Measurements from ENCODE around the gene ONECUT3. TPM values are rescaled to one million over a fixed set of nuclear protein-coding genes. Genes with fewer than 3 reads are reported as not detected.

ONECUT3 gene
- total and polyA plus RNA-seq, 11 donors, result not detected

DNA sequence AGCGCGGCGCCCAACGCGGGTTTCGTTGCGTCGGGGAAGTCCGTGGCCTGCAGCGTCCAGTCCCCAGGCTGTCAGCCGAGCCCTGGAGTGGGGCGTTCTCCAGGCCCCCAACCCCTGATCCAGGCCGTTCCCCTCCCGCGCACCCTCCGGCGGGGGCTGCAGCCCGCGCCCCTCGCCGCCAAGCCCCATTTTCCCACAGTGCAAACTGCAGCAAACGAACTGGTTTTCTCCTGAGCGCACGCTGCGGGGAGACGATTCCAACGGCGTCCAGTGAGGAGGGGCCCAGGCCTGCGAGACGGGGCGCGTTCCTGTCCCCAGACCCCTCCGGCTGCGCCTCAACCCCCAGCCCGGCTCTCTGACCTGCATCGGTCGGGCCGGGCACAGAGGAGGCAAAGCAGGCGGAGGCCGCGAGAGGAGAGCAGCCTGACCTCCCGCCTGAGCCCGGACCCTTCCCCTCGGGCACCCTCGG, 4.4 kb upstream of the ONECUT3 start:
- intact Hi-C loops (cut with DNase I), result no loop called here
- H3K4me3 ChIP-seq, result peak overlapping the region in 2 of 12 donors; percentile 2 to 5
- no peak for TF ChIP-seq POLR2A (IDR thresholded peaks at IDR 0.05)
- TF ChIP-seq, protein P1, sequence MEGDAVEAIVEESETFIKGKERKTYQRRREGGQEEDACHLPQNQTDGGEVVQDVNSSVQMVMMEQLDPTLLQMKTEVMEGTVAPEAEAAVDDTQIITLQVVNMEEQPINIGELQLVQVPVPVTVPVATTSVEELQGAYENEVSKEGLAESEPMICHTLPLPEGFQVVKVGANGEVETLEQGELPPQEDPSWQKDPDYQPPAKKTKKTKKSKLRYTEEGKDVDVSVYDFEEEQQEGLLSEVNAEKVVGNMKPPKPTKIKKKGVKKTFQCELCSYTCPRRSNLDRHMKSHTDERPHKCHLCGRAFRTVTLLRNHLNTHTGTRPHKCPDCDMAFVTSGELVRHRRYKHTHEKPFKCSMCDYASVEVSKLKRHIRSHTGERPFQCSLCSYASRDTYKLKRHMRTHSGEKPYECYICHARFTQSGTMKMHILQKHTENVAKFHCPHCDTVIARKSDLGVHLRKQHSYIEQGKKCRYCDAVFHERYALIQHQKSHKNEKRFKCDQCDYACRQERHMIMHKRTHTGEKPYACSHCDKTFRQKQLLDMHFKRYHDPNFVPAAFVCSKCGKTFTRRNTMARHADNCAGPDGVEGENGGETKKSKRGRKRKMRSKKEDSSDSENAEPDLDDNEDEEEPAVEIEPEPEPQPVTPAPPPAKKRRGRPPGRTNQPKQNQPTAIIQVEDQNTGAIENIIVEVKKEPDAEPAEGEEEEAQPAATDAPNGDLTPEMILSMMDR (IDR thresholded peaks at IDR 0.05), result no peak
- ATAC-seq (no peak), DNase-seq (no peak)
- no peaks in the 10 kb centered on the region for H3K36me3 ChIP-seq
- no peak overlapping the region for H3K27ac ChIP-seq
- peaks cover 3 to 38% (median 15%) of the 10 kb centered on the region in 12 donors for H3K4me1 ChIP-seq
- no peaks in the 10 kb centered on the region for H3K9me3 ChIP-seq
- H3K27me3 ChIP-seq, result peaks cover 60 to 91% (median 84%) of the 10 kb centered on the region in 9 donors
- 1 to 3% (median 1%) methylated on average over 18 to 45 of the region's 45 CpGs for WGBS, 4 donors

GRCh38 chr19:1749373-1750342, 3.6 kb upstream of the ONECUT3 start:
- Histone ChIP-seq H3K36me3 (no peaks in the 10 kb centered on the region), H3K27me3 (peaks cover 59 to 86% (median 83%) of the 10 kb centered on the region in 9 donors), H3K27ac (no peak overlapping the region), H3K4me3 (peak overlapping the region in 4 of 12 donors; percentile 5 to 23 (median 11)), H3K4me1 (peaks cover 3 to 41% (median 15%) of the 10 kb centered on the region in 12 donors), H3K9me3 (no peaks in the 10 kb centered on the region)
- DNase-seq (no peak), ATAC-seq (no peak)
- intact Hi-C loops (cut with DNase I), result no loop called here
- no peak for TF ChIP-seq POLR2A (IDR thresholded peaks at IDR 0.05)
- TF ChIP-seq, protein P1 (IDR thresholded peaks at IDR 0.05), result no peak
- WGBS, 4 donors, result 2 to 3% (median 2%) methylated on average over 31 to 99 of the region's 99 CpGs

GRCh38 chr19:1750343-1751021, 2.8 kb upstream of the ONECUT3 start:
- Histone ChIP-seq H3K4me3 (peak overlapping the region in 1 of 12 donors; percentile 6), H3K4me1 (peaks cover 3 to 45% (median 16%) of the 10 kb centered on the region in 12 donors)

More at GRCh38 chr19:1750343-1751021, 2.8 kb upstream of the ONECUT3 start:
- ATAC-seq, result no peak
- no peak for DNase-seq
- H3K36me3 ChIP-seq, result no peaks in the 10 kb centered on the region
- H3K27ac ChIP-seq, result no peak overlapping the region
- TF ChIP-seq, protein P1 (IDR thresholded peaks at IDR 0.05), result no peak
- no peak for TF ChIP-seq POLR2A (IDR thresholded peaks at IDR 0.05)
- no peaks in the 10 kb centered on the region for H3K9me3 ChIP-seq
- intact Hi-C loops (cut with DNase I), result no loop called here
- H3K27me3 ChIP-seq, result peaks cover 61 to 86% (median 83%) of the 10 kb centered on the region in 9 donors
- 2 to 3% (median 3%) methylated on average over 10 to 14 of the region's 14 CpGs for WGBS, 4 donors

Data from heart left ventricle (tissue), 16 donors.